ENCODE measurements around the gene PDCD5.

- TF ChIP-seq CTCF (IDR thresholded peaks at IDR 0.05) (no peak), POLR2A (IDR thresholded peaks at IDR 0.05) (no peak), EP300 (IDR thresholded peaks at IDR 0.05) (no peak), POLR2AphosphoS5 (IDR thresholded peaks at IDR 0.05) (no peak)
Measured at GRCh38 chr19:32532233-32532632, 48.8 kb upstream of the PDCD5 start.

Data from sigmoid colon (tissue), 4 donors.